Body of pancreas (tissue), 4 donors: ENCODE results near the gene KRTAP3-3. TPM values are rescaled to one million over a fixed set of nuclear protein-coding genes. Genes with fewer than 3 reads are reported as not detected.

Experiments
- ATAC-seq: fragments of 150-250 bp; one replicate; pipeline ENCODE4 v1.9.1; 2016
- DNase-seq, 4 donors: peaks; one replicate each; pipeline ENCODE4 v3.0.0-alpha.2; 2019
- H3K27ac ChIP-seq, 4 donors: fragments of 200-600 bp; sonication (generic); 1 replicate in 3 of 4; 2 replicates in 1 of 4; pipeline versions ENCODE4 v1.5.1 to v1.6.1; 2016 to 2019; ENCODE audit warnings: mild to moderate bottlenecking in 1 of 4, mixed read lengths in 1 of 4, moderate library complexity in 1 of 4
- H3K27me3 ChIP-seq, 2 donors: fragments of 200-600 bp; sonication (generic); one replicate each; pipeline ENCODE4 v1.6.0; 2016; ENCODE audit warnings: mild to moderate bottlenecking in 1 of 2
- H3K36me3 ChIP-seq, 2 donors: fragments of 200-600 bp; sonication (generic); replicated peaks in 1 of 2; 2 replicates each; pipeline ENCODE4 v1.5.1; 2016; ENCODE audit warnings: low read depth in 2 of 2; ENCODE audit not compliant: insufficient read depth in 1 of 2
- H3K4me1 ChIP-seq: fragments of 200-600 bp; sonication (generic); one replicate; pipeline ENCODE4 v1.6.0; 2016
- H3K4me3 ChIP-seq, 2 donors: fragments of 200-600 bp; sonication (generic); 1 replicate in 1 of 2; 2 replicates in 1 of 2; pipeline ENCODE4 v1.5.1; 2016 to 2019
- H3K9me3 ChIP-seq, 3 donors: fragments of 200-600 bp; sonication (generic); 1 replicate in 2 of 3; 2 replicates in 1 of 3; pipeline ENCODE4 v1.5.1; 2016
- POLR2A ChIP-seq, 3 donors: fragments of 450-650 bp; IDR thresholded peaks; one replicate each; pipeline ENCODE4 v1.6.1; 2016; ENCODE audit warnings: antibody characterized with exemption in 3 of 3, mild to moderate bottlenecking in 2 of 3
- WGBS, 2 donors: methylation state at CpG; one replicate each; pipeline ENCODE4 v1.1.5; 2017; 5-methylcytosine and 5-hydroxymethylcytosine counted together
- intact Hi-C: fragments of 100-400 bp; cut with DNase I; formaldehyde crosslinking; loops from one replicate; pipeline ENCODE4 v1.15.1; 2023
- total RNA-seq, 2 donors: library from RNA; depleted of rRNA; stranded (reverse); fragments of >200 nt; gene quantifications; one replicate each; pipeline ENCODE4 v1.1.0, GENCODE V29; 2016
- TF ChIP-seq, protein P1 (sequence below), 7 experiments: fragments of 450-650 bp in 4 of 7; fragments of 200-600 bp in 3 of 7; sonication (generic) in 3 of 7; IDR thresholded peaks; one replicate each; pipeline ENCODE4 v1.5.1; 2016 to 2019; ENCODE audit warnings: antibody characterized with exemption in 7 of 7

The KRTAP3-3 gene
- total RNA-seq, 2 donors from 2014 or later: not detected

- no peak for DNase-seq
- no peaks in the 10 kb centered on the region for H3K36me3 ChIP-seq
- no peaks in the 10 kb centered on the region for H3K27me3 ChIP-seq
- no peak for ATAC-seq
- intact Hi-C loops: no loop called here
- no peaks in the 10 kb centered on the region for H3K4me1 ChIP-seq
- WGBS, 2 donors: 71 to 80% methylated on average over 3 of the region's 3 CpGs
- no peak overlapping the region for H3K4me3 ChIP-seq
- TF ChIP-seq, protein P1, sequence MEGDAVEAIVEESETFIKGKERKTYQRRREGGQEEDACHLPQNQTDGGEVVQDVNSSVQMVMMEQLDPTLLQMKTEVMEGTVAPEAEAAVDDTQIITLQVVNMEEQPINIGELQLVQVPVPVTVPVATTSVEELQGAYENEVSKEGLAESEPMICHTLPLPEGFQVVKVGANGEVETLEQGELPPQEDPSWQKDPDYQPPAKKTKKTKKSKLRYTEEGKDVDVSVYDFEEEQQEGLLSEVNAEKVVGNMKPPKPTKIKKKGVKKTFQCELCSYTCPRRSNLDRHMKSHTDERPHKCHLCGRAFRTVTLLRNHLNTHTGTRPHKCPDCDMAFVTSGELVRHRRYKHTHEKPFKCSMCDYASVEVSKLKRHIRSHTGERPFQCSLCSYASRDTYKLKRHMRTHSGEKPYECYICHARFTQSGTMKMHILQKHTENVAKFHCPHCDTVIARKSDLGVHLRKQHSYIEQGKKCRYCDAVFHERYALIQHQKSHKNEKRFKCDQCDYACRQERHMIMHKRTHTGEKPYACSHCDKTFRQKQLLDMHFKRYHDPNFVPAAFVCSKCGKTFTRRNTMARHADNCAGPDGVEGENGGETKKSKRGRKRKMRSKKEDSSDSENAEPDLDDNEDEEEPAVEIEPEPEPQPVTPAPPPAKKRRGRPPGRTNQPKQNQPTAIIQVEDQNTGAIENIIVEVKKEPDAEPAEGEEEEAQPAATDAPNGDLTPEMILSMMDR (IDR thresholded peaks at IDR 0.05): no peak
- no peak for TF ChIP-seq POLR2A (IDR thresholded peaks at IDR 0.05)
- no peaks in the 10 kb centered on the region for H3K9me3 ChIP-seq
- no peak overlapping the region for H3K27ac ChIP-seq
Observed at GRCh38 chr17:41013181-41013580, 19.2 kb upstream of the KRTAP3-3 start.

DNA sequence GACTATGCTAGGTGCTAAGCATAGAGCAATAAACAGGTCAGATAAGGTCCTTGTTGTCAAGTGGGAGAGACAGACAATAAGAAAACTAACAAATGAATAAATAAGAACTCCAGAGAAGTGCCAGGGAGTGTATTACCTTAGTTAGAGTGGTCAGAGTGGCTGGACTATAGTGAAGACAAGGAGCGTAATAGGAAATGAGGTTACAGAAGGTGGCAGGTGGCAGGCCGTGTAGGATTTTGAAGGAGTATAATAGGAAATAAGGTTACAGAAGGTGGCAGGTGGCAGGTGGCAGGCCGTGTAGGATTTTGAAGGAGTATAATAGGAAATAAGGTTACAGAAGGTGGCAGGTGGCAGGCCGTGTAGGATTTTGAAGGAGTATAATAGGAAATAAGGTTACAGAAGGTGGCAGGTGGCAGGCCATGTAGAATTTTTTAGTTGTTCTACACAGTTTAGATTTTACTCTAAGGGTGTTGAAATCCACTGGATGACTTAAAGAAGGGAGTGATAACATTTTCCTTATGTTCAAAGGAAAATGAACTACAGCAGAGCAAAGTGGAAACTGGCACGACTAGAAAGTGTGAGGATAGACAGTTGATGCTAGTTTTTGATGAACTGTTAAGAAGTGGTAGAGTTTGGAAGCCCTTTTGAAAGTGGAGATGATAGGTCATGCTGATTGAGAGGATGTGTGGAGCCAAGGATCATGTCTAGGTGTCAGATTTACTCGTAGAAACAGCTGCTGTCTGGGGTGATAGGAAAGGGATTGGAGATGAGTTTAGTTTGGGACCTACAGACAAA is 18.6 kb upstream of the KRTAP3-3 start:
- Histone ChIP-seq H3K4me1 (no peaks in the 10 kb centered on the region), H3K36me3 (no peaks in the 10 kb centered on the region), H3K27ac (no peak overlapping the region), H3K27me3 (no peaks in the 10 kb centered on the region), H3K9me3 (no peaks in the 10 kb centered on the region), H3K4me3 (no peak overlapping the region)
- WGBS, 2 donors: 66 to 76% methylated on average over 6 of the region's 6 CpGs
- intact Hi-C loops: no loop called here
- DNase-seq: no peak
- ATAC-seq: no peak
- TF ChIP-seq, protein P1 (IDR thresholded peaks at IDR 0.05): no peak
- no peak for TF ChIP-seq POLR2A (IDR thresholded peaks at IDR 0.05)

DNA sequence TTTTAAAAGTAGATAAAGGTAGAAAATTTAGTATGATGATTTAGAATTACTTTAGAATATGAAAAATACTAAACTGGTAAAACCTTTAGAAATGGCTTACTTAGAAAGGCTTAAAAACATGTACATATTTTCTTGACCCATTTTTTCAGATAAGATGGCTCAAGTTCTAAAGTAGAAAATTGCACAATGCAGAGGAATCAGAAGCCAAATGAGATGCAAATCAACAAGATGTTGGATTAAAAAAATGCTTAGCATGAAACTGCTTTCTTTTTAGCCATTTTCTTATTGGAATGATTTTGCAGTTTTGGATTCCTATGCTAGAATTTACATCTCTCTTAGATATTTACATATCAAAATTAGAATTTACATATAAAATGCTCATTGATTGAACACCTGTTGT is 16.5 kb upstream of the KRTAP3-3 start:
- no peak for TF ChIP-seq POLR2A (IDR thresholded peaks at IDR 0.05)
- TF ChIP-seq, protein P1 (IDR thresholded peaks at IDR 0.05): no peak
- ATAC-seq (no peak), DNase-seq (no peak)
- Histone ChIP-seq H3K9me3 (no peaks in the 10 kb centered on the region), H3K4me3 (no peak overlapping the region), H3K27ac (no peak overlapping the region), H3K4me1 (no peaks in the 10 kb centered on the region), H3K36me3 (no peaks in the 10 kb centered on the region), H3K27me3 (no peaks in the 10 kb centered on the region)
- intact Hi-C loops: no loop called here

DNA sequence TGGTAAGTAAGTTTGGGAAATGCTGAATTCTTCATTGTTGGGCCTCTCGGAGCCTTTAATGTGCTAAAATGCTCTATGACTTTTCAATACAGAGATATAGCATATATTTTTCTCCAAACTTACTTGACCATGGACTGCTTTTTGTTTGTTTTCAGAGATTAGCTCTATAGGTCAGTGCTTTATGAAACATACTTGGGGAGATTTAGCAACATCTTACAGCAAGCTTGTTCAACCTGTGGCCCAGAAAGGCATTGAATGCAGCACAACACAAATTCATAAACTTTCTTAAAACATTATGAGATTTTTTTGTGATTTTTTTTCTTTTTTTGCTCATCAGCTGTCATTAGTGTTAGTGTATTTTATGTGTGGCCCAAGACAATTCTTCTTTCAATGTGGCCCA is 16.0 kb upstream of the KRTAP3-3 start:
- 81 to 89% methylated on average over 1 of the region's 1 CpG for WGBS, 2 donors
- no peak for ATAC-seq
- intact Hi-C loops: no loop called here

More for the DNA sequence above, 16.0 kb upstream of the KRTAP3-3 start:
- no peak overlapping the region for H3K27ac ChIP-seq
- TF ChIP-seq POLR2A (IDR thresholded peaks at IDR 0.05): no peak
- TF ChIP-seq, protein P1 (IDR thresholded peaks at IDR 0.05): no peak
- no peaks in the 10 kb centered on the region for H3K4me1 ChIP-seq
- H3K27me3 ChIP-seq: no peaks in the 10 kb centered on the region
- no peak overlapping the region for H3K4me3 ChIP-seq
- H3K9me3 ChIP-seq: no peaks in the 10 kb centered on the region
- no peaks in the 10 kb centered on the region for H3K36me3 ChIP-seq
- DNase-seq: no peak
